Activated CD8-positive, alpha-beta memory T cell treated with anti-CD3 and anti-CD28 coated beads, Interleukin-2, amount 50 U/mL, for 24 hours (primary cell): ENCODE data around the gene DUSP28.
"Not testable (repeated sequence)": the region's sequence is repeated elsewhere in the genome, so short reads cannot be mapped to it uniquely, and the experiment has no call there.

Experiments
- DNase-seq: peaks from one replicate; pipeline ENCODE4 v3.0.0-alpha.2; 2020; ENCODE audit errors: extremely low read depth

Gene DUSP28

DNA sequence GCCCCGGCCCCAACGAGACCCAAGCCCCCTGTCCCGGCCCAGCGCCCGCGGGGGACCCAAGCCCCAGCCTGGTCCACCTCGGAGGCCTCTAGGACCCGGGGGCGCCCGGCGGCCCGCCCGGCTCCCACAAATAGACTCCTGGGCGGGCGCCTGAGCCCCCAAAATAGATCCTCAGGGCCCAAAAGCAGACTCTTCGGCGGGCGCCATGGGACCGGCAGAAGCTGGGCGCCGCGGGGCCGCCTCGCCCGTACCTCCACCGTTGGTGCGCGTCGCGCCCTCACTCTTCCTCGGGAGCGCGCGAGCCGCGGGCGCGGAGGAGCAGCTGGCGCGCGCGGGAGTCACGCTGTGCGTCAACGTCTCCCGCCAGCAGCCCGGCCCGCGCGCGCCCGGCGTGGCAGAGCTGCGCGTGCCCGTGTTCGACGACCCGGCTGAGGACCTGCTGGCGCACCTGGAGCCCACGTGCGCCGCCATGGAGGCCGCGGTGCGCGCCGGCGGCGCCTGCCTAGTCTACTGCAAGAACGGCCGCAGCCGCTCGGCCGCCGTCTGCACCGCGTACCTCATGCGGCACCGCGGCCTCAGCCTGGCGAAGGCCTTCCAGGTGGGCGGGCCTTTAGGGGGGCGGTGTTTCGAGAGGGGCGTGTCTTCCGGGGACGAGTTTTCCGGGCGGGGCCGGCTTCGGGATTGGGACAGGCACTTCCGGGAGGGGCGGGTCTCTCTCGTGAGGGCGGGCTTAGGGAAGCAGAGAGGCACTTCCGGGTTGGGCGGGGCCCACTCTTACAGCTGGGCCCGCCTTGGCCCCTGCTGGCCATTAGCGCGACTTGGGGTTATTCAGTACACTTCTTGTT lies 545 bp downstream of the DUSP28 start:
- DNase-seq = peak; percentile 99

- DNase-seq = no peak
Measured at GRCh38 chr2:240561325-240561971, 1.3 kb downstream of the DUSP28 start.

DNA sequence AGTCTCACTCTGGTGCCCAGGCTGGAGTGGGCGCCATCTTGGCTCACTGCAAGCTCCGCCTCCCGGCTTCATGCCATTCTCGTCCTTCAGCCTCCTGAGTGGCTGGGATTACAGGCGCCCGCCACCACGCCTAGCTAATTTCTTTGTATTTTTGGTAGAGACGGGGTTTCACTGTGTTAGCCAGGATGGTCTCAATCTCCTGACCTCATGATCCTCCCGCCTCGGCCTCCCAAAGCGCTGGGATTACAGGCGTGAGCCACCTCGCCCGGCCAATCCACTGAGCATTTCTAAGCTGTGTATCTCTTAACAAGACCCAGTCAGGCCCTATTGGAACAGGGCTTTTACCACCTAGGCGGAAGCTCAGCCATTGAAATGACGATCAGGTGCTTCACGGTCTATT lies 3.1 kb downstream of the DUSP28 start:
- not testable (repeated sequence) for DNase-seq

GRCh38 chr2:240563951-240564560 lies 3.9 kb downstream of the DUSP28 start:
- no peak for DNase-seq

- DNase-seq = no peak
Measured at GRCh38 chr2:240564561-240565332, 4.6 kb downstream of the DUSP28 start.

DNA sequence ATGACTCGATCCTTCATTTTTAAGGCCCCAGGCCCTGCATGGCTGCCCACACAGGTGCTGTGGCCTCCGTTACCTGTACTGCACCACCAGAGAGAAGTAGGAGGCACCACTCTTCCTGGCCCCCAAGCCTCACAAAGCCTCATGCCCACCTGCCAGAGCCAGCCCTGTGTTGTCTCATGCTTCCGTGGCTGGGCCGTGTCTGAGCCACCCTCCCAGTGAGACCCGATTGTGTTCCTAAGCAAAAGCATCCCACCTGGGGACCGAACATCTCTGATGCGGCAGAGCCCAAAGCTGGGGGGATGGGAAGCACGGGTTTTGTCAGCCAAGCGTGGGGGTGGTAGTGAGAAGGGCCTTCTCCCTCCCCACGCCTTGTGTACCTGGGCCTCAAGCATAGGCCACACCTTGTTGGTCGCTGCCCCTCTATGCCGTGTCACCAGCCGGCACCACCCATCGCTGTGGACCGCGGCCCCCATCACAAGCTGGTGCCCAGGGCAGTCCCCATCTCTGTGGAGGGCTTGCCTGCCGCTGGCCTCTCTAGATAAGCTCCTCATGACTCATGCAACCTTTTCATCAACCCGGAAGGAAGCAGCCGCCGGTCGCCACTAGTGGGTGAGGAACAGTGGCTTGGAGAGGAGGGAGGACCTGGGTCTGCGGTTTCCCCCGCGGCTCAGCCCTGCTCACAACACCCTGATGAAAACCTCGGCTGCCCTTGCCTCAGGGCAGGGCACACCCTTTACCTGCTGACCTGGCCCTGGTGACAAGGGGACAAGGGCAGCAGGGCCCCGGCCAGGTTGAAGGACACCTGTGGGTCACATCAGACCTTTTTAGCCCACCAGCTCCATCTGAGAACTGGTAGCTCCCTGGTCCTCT lies 5.4 kb downstream of the DUSP28 start:
- peak; percentile 85 for DNase-seq

DNA sequence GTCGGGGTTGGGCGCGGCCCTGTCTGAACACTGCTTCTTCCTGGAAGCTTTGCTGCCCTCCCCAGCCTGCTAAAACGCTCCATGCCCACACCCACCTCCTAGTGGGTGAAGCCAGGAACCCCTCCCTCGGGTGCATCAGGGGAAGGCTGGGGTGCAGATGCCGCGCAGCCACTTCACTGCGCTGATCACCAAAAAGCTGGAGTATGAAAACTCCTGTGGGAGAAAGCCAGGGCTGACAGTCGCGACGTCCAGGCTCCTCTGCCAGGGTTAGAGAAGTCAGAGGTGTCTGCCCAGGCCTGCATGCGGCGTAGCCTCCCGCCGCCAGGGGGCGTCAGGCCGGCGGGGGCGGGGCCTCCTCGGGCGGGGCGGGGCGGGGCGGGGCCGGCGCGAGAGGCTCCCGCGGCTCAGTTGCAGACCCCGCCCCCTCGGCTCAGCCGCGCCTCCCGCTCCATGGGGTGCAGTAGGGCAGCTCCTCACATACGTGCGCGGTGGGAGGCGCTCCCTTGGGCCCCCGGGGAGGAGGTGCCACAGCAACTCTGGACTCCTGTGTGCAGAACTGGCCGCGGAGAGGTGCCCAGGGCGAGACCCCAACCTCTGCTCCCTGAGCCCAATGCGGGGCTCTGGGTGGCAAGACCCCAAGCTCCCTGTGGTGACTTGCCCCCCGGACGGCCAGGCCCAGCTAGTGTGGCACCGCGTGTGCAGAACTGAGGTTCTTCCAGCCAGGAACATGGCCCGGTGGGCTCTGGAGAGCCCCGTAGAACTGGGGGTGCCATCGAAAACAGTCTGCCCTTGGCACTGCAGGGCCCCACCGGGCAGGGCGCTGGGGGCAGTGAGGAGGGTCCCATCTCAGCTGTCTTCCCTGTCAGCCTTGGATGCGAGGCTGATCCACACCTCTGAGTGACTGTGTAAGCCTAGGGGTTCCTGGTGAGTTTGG lies 6.3 kb downstream of the DUSP28 start:
- DNase-seq = peak; percentile 77

- DNase-seq = no peak
Measured at GRCh38 chr2:240567137-240567871, 7.1 kb downstream of the DUSP28 start.

DNA sequence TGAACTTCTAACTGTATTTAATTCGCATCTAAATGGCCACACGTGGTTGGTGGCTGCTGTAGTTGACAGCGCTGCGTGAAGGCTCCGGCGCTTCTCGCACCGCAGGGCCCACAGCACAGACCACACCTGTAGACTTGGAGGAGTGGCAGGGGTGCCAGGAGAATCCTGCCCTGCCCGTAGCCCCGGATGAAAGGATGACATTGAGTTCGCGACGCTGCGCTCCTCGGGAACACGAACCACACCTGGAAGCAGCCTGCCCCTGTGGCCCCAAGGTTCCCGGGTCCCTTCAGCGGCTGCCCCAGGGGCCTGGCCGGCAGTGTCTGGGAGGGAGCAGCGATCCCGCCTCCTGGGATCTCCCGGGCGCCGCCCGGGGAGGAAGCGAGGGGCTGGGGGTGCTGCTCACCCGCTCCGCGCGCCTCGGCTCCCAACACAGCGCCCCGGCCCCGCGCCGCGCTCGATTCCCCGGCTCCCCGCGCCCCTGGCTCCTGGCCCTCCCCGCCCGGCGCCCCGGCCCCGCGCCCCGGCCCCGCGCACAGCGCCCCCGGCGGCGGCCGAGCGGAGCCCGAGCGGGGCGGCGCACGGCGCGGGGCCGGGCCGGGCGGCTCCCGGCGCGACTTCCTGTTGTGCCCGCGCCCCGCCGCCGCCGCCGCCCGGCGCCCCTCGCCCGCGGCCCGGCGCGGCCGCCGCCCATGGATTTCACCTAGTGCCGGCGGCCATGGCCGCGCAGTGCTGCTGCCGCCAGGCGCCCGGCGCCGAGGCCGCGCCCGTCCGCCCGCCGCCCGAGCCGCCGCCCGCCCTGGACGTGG lies 7.9 kb downstream of the DUSP28 start, which contains the start of gene RNPEPL1:
Gene RNPEPL1 (plus strand): TSS at position 613 of the 806 bp plus-strand sequence. CDS start 103 bp downstream, at position 716.
- no peak for DNase-seq

- DNase-seq = no peak
Measured at GRCh38 chr2:240568678-240569522, 8.7 kb downstream of the DUSP28 start.

GRCh38 chr2:240569523-240569997 lies 9.4 kb downstream of the DUSP28 start:
- DNase-seq = no peak

- no peak for DNase-seq
Measured at GRCh38 chr2:240569998-240570530, 9.9 kb downstream of the DUSP28 start.

GRCh38 chr2:240570531-240571313 lies 10.6 kb downstream of the DUSP28 start:
- DNase-seq = no peak

- no peak for DNase-seq
Measured at GRCh38 chr2:240571314-240571973, 11.3 kb downstream of the DUSP28 start.
